Panc1 (cell line): Measurements from ENCODE around the gene CYP4F22. TPM values are rescaled to one million over a fixed set of nuclear protein-coding genes. Genes with fewer than 3 reads are reported as not detected.
"Not testable (repeated sequence)": the region's sequence is repeated elsewhere in the genome, so short reads cannot be mapped to it uniquely, and the experiment has no call there.

Experiments used
- ATAC-seq: fragments of 200-7000 bp; cut with Tn5 transposase; 2 replicates; pipeline ENCODE4 v1.9.1; 2020; ENCODE audit warnings: mild to moderate bottlenecking, moderate library complexity
- BruUV-seq: library from RNA; stranded (reverse); fragments of 400-500 nt; replicated peaks from 2 replicates; lab custom pipeline; 2021; lab: Mats Ljungman, UMichigan
- CTCF ChIA-PET: fragments of 300-600 bp; sonication (Branson Sonifier 250); formaldehyde crosslinking; loops from one replicate; lab custom pipeline; 2022; ENCODE audit warnings: antibody characterized with exemption; lab: Charles Lee
- POLR2A ChIA-PET: fragments of 300-600 bp; sonication (Branson Sonifier 250); formaldehyde crosslinking; loops from one replicate; lab custom pipeline; 2022; ENCODE audit warnings: antibody characterized with exemption; lab: Charles Lee
- DNase-seq: peaks from one replicate; pipeline ENCODE4 v3.0.0-alpha.2; 2010; ENCODE audit warnings: low read depth, low spot score
- H3K27ac ChIP-seq: 2 replicates; pipeline ENCODE4 v1.5.1; 2011; ENCODE audit warnings: mild to moderate bottlenecking, low read length, inconsistent platforms
- H3K27me3 ChIP-seq: fragments of 200-500 bp; sonication (Bioruptor generic); 2 replicates; pipeline ENCODE4 v1.6.0; 2014; ENCODE audit warnings: low read length, inconsistent platforms; ENCODE audit not compliant: control insufficient read depth, insufficient read depth
- H3K36me3 ChIP-seq: fragments of 200-500 bp; sonication (Bioruptor generic); 2 replicates; pipeline ENCODE4 v1.5.1; 2014; ENCODE audit warnings: inconsistent platforms, mild to moderate bottlenecking, low read length, moderate library complexity; ENCODE audit not compliant: control insufficient read depth, insufficient read depth
- H3K4me1 ChIP-seq: 2 replicates; pipeline ENCODE4 v1.5.1; 2011; ENCODE audit warnings: inconsistent platforms, mild to moderate bottlenecking, low read length, moderate library complexity; ENCODE audit not compliant: control insufficient read depth, insufficient read depth
- H3K4me3 ChIP-seq, 2 experiments: 2 replicates each; pipeline ENCODE4 v1.5.1; 2011 to 2012; ENCODE audit warnings: low read depth in 2 of 2, low read length in 2 of 2, mild to moderate bottlenecking in 2 of 2, inconsistent platforms in 1 of 2, moderate library complexity in 1 of 2
- H3K9me3 ChIP-seq: fragments of 200-500 bp; sonication (Bioruptor generic); 2 replicates; pipeline ENCODE4 v1.5.1; 2014; ENCODE audit warnings: low read depth, mild to moderate bottlenecking, inconsistent platforms, low read length, moderate library complexity; ENCODE audit not compliant: control insufficient read depth, insufficient read depth
- CTCF ChIP-seq: fragments of 450-650 bp; IDR thresholded peaks from 2 replicates; pipeline ENCODE4 v1.5.1; 2017; ENCODE audit warnings: mild to moderate bottlenecking
- POLR2AphosphoS5 ChIP-seq: IDR thresholded peaks from 2 replicates; pipeline ENCODE4 v1.6.1; 2012; ENCODE audit warnings: mild to moderate bottlenecking, low read depth, low read length, moderate library complexity
- REST ChIP-seq, 2 experiments: IDR thresholded peaks; 2 replicates each; pipeline ENCODE4 v1.6.1; 2011 to 2012; ENCODE audit warnings: low read depth in 2 of 2, control low read depth in 1 of 2, low read length in 1 of 2, mild to moderate bottlenecking in 1 of 2, moderate library complexity in 1 of 2; ENCODE audit not compliant: insufficient read depth in 1 of 2
- SIN3A ChIP-seq: IDR thresholded peaks from 2 replicates; pipeline ENCODE4 v1.6.1; 2012; ENCODE audit warnings: low read depth, mild to moderate bottlenecking, low read length, moderate library complexity, borderline replicate concordance; ENCODE audit not compliant: insufficient read depth
- TCF7L2 ChIP-seq: IDR thresholded peaks from 2 replicates; pipeline ENCODE4 v1.6.1; 2011; ENCODE audit warnings: mild to moderate bottlenecking, low read depth, low read length, inconsistent platforms
- in situ Hi-C: cut with HindIII; loops from 2 replicates; pipeline ENCODE4 v1.10.0; 2016; ENCODE audit warnings: low sequenced_read_pairs, low pct_unique_long_range_greater_than_20kb
- intact Hi-C: fragments of 100-400 bp; cut with micrococcal nuclease; formaldehyde crosslinking; loops from one replicate; pipeline ENCODE4 v1.10.0; 2022; ENCODE audit not compliant: unreplicated experiment
- total RNA-seq: library from RNA; stranded (reverse); gene quantifications from one replicate; pipeline ENCODE4 v1.2.1, GENCODE V29; 2021; ENCODE audit not compliant: unreplicated experiment

The CYP4F22 gene
- total RNA-seq, 1 experiment from 2014 or later: 0.21 TPM

- in situ Hi-C loops: no loop called here
- H3K27ac ChIP-seq: no peak overlapping the region
- no peak overlapping the region for H3K4me3 ChIP-seq
- DNase-seq (no peak), ATAC-seq (no peak)
- no peaks in the 10 kb centered on the region for H3K36me3 ChIP-seq
- BruUV-seq: no TSS peak
- ChIA-PET CTCF (no interaction called here), POLR2A (no interaction called here)
- intact Hi-C loops: loop anchor here (10.0 kb wide), 1 partner anchor 83 kb away; no protein-coding TSS in a partner anchor
- no peaks in the 10 kb centered on the region for H3K27me3 ChIP-seq
- H3K4me1 ChIP-seq: no peaks in the 10 kb centered on the region
- TF ChIP-seq TCF7L2 (no peak), SIN3A (no peak), POLR2AphosphoS5 (no peak), REST (IDR thresholded peaks at IDR 0.05; ENCODE audit: insufficient read depth in 1 of 2, low read depth in 2 of 2, low read length in 1 of 2) (no peak), CTCF (no peak)
- H3K9me3 ChIP-seq: no peaks in the 10 kb centered on the region
These were observed 36.7 kb upstream of the CYP4F22 start for GRCh38 chr19:15471639-15472101.

GRCh38 chr19:15473821-15474220 lies 34.5 kb upstream of the CYP4F22 start:
- CTCF ChIA-PET: interaction anchor here (0.6 kb wide), 1 partner anchor 79 kb away, joined by 4 read pairs; no protein-coding TSS in a partner anchor
- intact Hi-C loops: loop anchor here (10.0 kb wide), 1 partner anchor 81 kb away; no protein-coding TSS in a partner anchor
- in situ Hi-C loops, H3K27me3 ChIP-seq, H3K36me3 ChIP-seq, H3K4me3 ChIP-seq, BruUV-seq, H3K9me3 ChIP-seq, H3K27ac ChIP-seq, POLR2A ChIA-PET, H3K4me1 ChIP-seq, DNase-seq, ATAC-seq: not testable (repeated sequence)

GRCh38 chr19:15475169-15475568 lies 33.2 kb upstream of the CYP4F22 start:
- Histone ChIP-seq H3K9me3 (no peaks in the 10 kb centered on the region), H3K4me1 (no peaks in the 10 kb centered on the region), H3K27ac (no peak overlapping the region), H3K27me3 (no peaks in the 10 kb centered on the region), H3K36me3 (no peaks in the 10 kb centered on the region), H3K4me3 (no peak overlapping the region)
- in situ Hi-C loops: no loop called here
- DNase-seq: no peak
- ATAC-seq: no peak
- no peak for TF ChIP-seq REST (IDR thresholded peaks at IDR 0.05; ENCODE audit: insufficient read depth in 1 of 2, low read depth in 2 of 2, low read length in 1 of 2)
- CTCF ChIA-PET: no interaction called here
- intact Hi-C loops: loop anchor here (10.0 kb wide), 1 partner anchor 80 kb away; no protein-coding TSS in a partner anchor
- POLR2A ChIA-PET: interaction anchor here (0.7 kb wide), 1 partner anchor 31 kb away, joined by 3 read pairs; no protein-coding TSS in a partner anchor
- BruUV-seq: no TSS peak
